ENCODE measurements around the gene DSCAML1.

The DSCAML1 gene

GRCh38 chr11:117792992-117793391 lies 4.0 kb downstream of the DSCAML1 start:
- no peaks in the 10 kb centered on the region for H3K9me3 ChIP-seq (ENCODE audit: low read length)
- H3K27me3 ChIP-seq (ENCODE audit: insufficient read depth, low read length), result no peaks in the 10 kb centered on the region
- no peak for TF ChIP-seq CTCF (IDR thresholded peaks at IDR 0.05; ENCODE audit: low read length)
- no peak for TF ChIP-seq EZH2 (IDR thresholded peaks at IDR 0.05; ENCODE audit: borderline replicate concordance, low read length)
- H3K9me2 ChIP-seq (ENCODE audit: low read depth, low read length), result no peaks in the 10 kb centered on the region
- no peaks in the 10 kb centered on the region for H3K79me2 ChIP-seq (ENCODE audit: insufficient read depth, low read length)
- no peaks in the 10 kb centered on the region for H3K36me3 ChIP-seq (ENCODE audit: insufficient read depth, low read length)
- no peaks in the 10 kb centered on the region for H3F3A ChIP-seq (ENCODE audit: insufficient read depth, low read length)
- no peak overlapping the region for H3K27ac ChIP-seq (ENCODE audit: low read depth, low read length, poor library complexity, severe bottlenecking)
- H3K9ac ChIP-seq (ENCODE audit: low read length), result no peak overlapping the region
- no peak overlapping the region for H3K4me2 ChIP-seq (ENCODE audit: low read length)
- H3K4me1 ChIP-seq (ENCODE audit: insufficient read depth, low read length, severe bottlenecking), result no peaks in the 10 kb centered on the region
- no peak overlapping the region for H3K4me3 ChIP-seq (ENCODE audit: low read depth, low read length, poor library complexity, severe bottlenecking)
- H2AFZ ChIP-seq (ENCODE audit: low read length), result no peak overlapping the region
- H4K20me1 ChIP-seq (ENCODE audit: insufficient read depth, low read length), result no peaks in the 10 kb centered on the region

- no peaks in the 10 kb centered on the region for H3K36me3 ChIP-seq (ENCODE audit: insufficient read depth, low read length)
- no peaks in the 10 kb centered on the region for H3K79me2 ChIP-seq (ENCODE audit: insufficient read depth, low read length)
- H3F3A ChIP-seq (ENCODE audit: insufficient read depth, low read length), result no peaks in the 10 kb centered on the region
- no peak overlapping the region for H3K4me2 ChIP-seq (ENCODE audit: low read length)
- no peaks in the 10 kb centered on the region for H3K9me3 ChIP-seq (ENCODE audit: low read length)
- no peak overlapping the region for H3K27ac ChIP-seq (ENCODE audit: low read depth, low read length, poor library complexity, severe bottlenecking)
- H4K20me1 ChIP-seq (ENCODE audit: insufficient read depth, low read length), result no peaks in the 10 kb centered on the region
- no peak overlapping the region for H3K4me3 ChIP-seq (ENCODE audit: low read depth, low read length, poor library complexity, severe bottlenecking)
- no peaks in the 10 kb centered on the region for H3K9me2 ChIP-seq (ENCODE audit: low read depth, low read length)
- H3K27me3 ChIP-seq (ENCODE audit: insufficient read depth, low read length), result no peaks in the 10 kb centered on the region
- no peak for TF ChIP-seq CTCF (IDR thresholded peaks at IDR 0.05; ENCODE audit: low read length)
- no peaks in the 10 kb centered on the region for H3K4me1 ChIP-seq (ENCODE audit: insufficient read depth, low read length, severe bottlenecking)
- H2AFZ ChIP-seq (ENCODE audit: low read length), result no peak overlapping the region
- no peak overlapping the region for H3K9ac ChIP-seq (ENCODE audit: low read length)
These were observed 4.8 kb downstream of the DSCAML1 start for GRCh38 chr11:117792241-117792640.

- Histone ChIP-seq H3K4me1 (ENCODE audit: insufficient read depth, low read length, severe bottlenecking) (no peaks in the 10 kb centered on the region), H4K20me1 (ENCODE audit: insufficient read depth, low read length) (no peaks in the 10 kb centered on the region), H3K9ac (ENCODE audit: low read length) (no peak overlapping the region), H3K9me3 (ENCODE audit: low read length) (no peaks in the 10 kb centered on the region), H3K36me3 (ENCODE audit: insufficient read depth, low read length) (no peaks in the 10 kb centered on the region), H2AFZ (ENCODE audit: low read length) (no peak overlapping the region), H3K27me3 (ENCODE audit: insufficient read depth, low read length) (no peaks in the 10 kb centered on the region), H3K79me2 (ENCODE audit: insufficient read depth, low read length) (no peaks in the 10 kb centered on the region), H3K4me3 (ENCODE audit: low read depth, low read length, poor library complexity, severe bottlenecking) (no peak overlapping the region), H3K9me2 (ENCODE audit: low read depth, low read length) (no peaks in the 10 kb centered on the region), H3K27ac (ENCODE audit: low read depth, low read length, poor library complexity, severe bottlenecking) (no peak overlapping the region), H3K4me2 (ENCODE audit: low read length) (no peak overlapping the region), H3F3A (ENCODE audit: insufficient read depth, low read length) (no peaks in the 10 kb centered on the region)
- TF ChIP-seq CTCF (IDR thresholded peaks at IDR 0.05; ENCODE audit: low read length) (no peak), EZH2 (IDR thresholded peaks at IDR 0.05; ENCODE audit: borderline replicate concordance, low read length) (no peak)
These were observed 6.7 kb downstream of the DSCAML1 start for GRCh38 chr11:117790279-117790678.

Data from OCI-LY1 (cell line).